Right ventricle myocardium superior (tissue), 1 donor: ENCODE measurements around the gene SPEM3. TPM values are rescaled to one million over a fixed set of nuclear protein-coding genes. Genes with fewer than 3 reads are reported as not detected.
"Not testable (repeated sequence)": the region's sequence is repeated elsewhere in the genome, so short reads cannot be mapped to it uniquely, and the experiment has no call there.

Experiments
- ATAC-seq: fragments of 200-7000 bp; cut with Tn5 transposase; one replicate; pipeline ENCODE4 v1.9.1; 2020; ENCODE audit warnings: mild to moderate bottlenecking; ENCODE audit not compliant: poor library complexity
- DNase-seq: peaks from one replicate; pipeline ENCODE4 v3.0.0-alpha.2; 2020
- intact Hi-C: fragments of 100-400 bp; cut with DNase I; formaldehyde crosslinking; loops from one replicate; pipeline ENCODE4 v1.11.2; 2022
- total RNA-seq: library from RNA; stranded (reverse); fragmentation: NEBNext Ultra II Directional; extraction: Animal tissue kit (Norgen Biotek cat#: 25700); gene quantifications from one replicate; pipeline ENCODE4 v1.2.1, GENCODE V29; 2021
- donor health status: DM: no; HTN: yes; CAD: no; lungs with severe emphysema.

Gene SPEM3
- total RNA-seq, 1 donor from 2014 or later: not detected

- DNase-seq: no peak
- intact Hi-C loops: no loop called here
- ATAC-seq: no peak
These were observed 34.1 kb downstream of the SPEM3 start for GRCh38 chr17:7462474-7463371.

DNA sequence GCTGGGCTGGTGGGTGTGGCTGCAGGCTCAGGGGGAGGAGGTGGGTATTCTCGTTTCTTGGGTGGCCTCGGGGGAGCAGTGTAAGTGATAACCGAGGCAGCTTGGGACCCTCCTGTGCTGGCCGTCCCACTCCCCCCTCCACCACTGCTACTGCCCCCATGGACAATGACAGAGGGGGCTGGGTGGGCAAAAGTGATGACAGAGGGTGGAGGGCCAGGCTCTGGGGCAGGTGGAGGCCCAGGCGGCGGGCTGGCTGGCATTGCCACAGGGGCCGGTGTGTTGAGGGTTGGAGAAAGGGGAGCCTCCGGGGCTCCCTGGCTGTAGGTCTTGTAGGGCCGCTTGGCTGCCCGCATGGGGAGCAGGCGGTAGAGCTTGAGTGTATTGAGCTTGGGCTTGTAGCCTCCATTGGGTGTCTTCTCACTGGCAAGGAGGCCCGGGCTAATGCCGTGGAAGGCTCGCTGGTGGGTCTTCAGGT lies 34.8 kb downstream of the SPEM3 start:
- DNase-seq (no peak), ATAC-seq (no peak)
- intact Hi-C loops: no loop called here

- intact Hi-C loops: no loop called here
- no peak for DNase-seq
- ATAC-seq: no peak
These were observed 35.4 kb downstream of the SPEM3 start for GRCh38 chr17:7464081-7464480.

GRCh38 chr17:7465597-7466275 lies 37.1 kb downstream of the SPEM3 start:
- intact Hi-C loops: no loop called here
- ATAC-seq (no peak), DNase-seq (no peak)

DNA sequence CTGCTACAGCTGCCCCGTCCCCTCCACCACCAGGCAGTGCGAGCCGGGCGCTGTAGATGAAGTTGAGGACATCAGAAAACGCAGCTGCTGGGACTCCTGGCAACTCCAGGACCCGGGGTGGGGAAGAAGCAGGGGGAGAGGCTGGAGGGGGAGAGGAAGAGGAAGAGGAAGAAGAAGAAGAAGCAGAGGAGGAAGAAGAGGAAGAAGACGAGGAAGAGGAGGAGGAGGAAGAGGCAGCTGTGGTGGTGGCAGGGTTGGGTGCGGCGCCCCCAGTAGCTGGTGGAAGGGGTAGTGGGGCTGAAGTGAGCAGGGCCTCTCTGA lies 37.6 kb downstream of the SPEM3 start:
- no peak for ATAC-seq
- intact Hi-C loops: no loop called here
- no peak for DNase-seq

GRCh38 chr17:7466639-7467341 lies 38.1 kb downstream of the SPEM3 start:
- DNase-seq (peak; percentile 88), ATAC-seq (peak; percentile 62)
- intact Hi-C loops: no loop called here

GRCh38 chr17:7467498-7467897 lies 38.8 kb downstream of the SPEM3 start:
- ATAC-seq: no peak
- intact Hi-C loops: no loop called here

DNA sequence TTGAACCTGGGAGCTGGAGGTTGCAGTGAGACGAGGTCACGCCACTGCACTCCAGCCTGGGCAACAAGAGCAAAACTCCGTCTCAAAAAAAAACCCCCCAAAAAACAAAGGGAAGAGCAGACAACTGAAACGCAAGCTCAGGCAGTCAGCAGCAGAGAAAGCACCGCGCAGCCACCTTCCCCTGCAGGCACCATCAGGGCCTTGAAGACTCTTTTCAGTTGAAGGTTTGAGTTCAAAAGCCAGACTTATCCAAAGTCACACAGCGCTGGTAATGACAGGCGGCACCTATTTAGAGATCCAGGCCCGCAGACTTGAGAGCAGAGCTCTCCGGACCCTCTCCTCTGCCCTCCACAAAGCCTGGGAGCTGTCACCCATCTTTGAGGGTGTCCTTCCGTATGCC lies 39.6 kb downstream of the SPEM3 start:
- intact Hi-C loops: no loop called here
- DNase-seq: no peak
- no peak for ATAC-seq

More at GRCh38 chr17:7467498-7467897, 38.8 kb downstream of the SPEM3 start:
- DNase-seq: no peak

DNA sequence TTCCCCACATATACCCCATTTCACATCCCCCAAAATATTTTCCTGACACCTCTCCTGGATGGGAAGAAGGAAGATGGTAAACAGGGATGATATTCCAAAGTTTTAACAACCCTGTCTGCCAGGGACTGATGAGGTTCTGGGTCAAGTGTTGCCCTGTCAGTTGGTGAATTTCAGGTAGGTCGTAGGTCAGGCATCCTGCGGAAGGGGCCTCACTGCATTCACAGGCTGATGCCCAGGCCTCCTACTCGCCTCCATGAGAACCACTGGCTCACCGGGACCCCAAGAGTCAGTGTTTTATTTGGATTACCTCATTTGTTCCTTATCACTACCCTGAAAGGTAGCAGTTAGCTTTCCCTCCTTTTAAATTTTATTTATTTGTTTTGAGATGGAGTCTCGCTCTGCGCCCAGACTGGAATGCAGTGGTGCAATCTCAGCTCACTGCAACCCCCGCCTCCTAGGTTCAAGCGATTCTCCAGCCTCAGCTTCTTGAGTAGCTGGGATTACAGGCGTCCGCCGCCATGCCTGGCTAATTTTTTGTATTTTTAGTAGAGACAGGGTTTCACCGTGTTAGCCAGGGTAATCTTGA lies 40.2 kb downstream of the SPEM3 start:
- intact Hi-C loops: no loop called here
- ATAC-seq (no peak), DNase-seq (no peak)

DNA sequence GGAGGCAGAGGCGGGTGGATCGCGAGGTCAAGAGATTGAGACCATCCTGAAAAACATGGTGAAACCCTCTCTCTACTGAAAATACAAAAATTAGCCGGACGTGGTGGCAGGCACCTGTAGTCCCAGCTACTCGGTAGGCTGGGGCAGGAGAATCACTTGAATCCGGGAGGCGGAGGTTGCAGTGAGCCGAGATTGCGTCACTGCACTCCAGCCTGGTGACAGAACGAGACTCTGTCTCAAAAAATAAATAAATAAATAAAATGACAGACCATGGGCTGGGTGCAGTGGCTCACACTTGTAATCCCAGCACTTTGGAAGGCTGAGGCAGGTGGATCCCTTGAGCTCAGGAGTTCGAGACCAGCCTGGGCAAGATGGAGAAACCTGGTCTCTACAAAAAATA lies 41.2 kb downstream of the SPEM3 start:
- intact Hi-C loops: not testable (repeated sequence)

GRCh38 chr17:7470457-7470973 lies 41.9 kb downstream of the SPEM3 start:
- peak; percentile 6 for DNase-seq
- ATAC-seq, intact Hi-C loops: not testable (repeated sequence)

More for the DNA sequence above, 41.2 kb downstream of the SPEM3 start:
- ATAC-seq: not testable (repeated sequence)
- peak; percentile 36 for DNase-seq

DNA sequence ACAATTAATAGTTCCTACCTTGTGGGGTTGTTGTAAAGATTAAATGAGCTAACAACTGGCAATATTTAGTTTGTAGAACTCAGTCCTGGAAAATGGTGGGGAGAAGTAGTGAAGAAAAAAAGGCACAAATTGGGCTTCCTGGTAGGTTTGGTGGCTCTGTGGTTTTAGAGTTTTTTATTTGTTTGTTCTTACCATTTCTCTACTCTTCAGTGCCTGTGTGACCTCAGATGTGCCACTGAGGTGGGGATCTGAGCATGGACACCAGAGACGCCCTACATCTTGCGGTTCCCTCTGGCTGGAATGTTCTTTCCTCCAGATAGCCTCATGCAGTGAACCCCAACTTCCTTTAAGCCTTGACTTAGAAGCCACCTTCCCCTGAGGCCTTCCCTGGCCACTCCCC lies 43.1 kb downstream of the SPEM3 start:
- no peak for DNase-seq
- intact Hi-C loops: no loop called here
- ATAC-seq: no peak

GRCh38 chr17:7474767-7475166 lies 46.1 kb downstream of the SPEM3 start:
- DNase-seq: peak; percentile 34
- ATAC-seq, intact Hi-C loops: not testable (repeated sequence)

DNA sequence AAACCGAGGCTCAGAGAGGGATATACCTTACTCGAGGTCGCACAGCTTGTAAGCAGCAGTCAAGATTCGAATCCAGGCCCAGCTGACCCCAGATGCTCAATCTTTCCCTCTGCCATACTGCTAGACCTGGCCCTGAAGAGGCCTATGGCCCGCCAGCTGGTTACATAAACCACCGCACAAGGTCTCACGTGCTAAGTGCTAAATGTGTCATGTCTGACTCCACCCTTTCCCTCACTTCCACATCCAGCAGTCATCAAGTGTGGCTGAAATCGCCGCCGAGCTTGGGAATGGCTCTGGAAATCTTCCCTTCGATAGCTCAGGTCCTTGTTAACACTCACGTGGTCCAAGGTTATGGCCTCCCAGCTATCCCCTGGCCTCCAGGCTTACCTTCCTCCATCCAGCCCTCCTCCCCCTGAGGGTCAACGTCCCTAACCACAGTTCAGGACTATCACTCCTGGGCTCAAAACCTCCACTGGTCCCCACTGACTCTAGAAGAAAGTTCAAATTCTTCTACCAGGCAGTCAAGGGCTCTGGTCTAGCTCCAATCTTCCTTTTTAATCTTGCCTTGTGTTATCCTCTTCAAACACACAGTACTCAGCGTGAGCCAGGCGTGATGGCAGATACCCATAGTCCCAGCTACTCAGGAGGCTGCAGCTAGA lies 47.2 kb downstream of the SPEM3 start:
- intact Hi-C loops: no loop called here

GRCh38 chr17:7476494-7476893 lies 47.8 kb downstream of the SPEM3 start:
- peak; percentile 2 for DNase-seq
- intact Hi-C loops: no loop called here
- no peak for ATAC-seq

More for the DNA sequence above, 47.2 kb downstream of the SPEM3 start:
- peak; percentile 73 for DNase-seq
- ATAC-seq: peak; percentile 53

- peak; percentile 33 for DNase-seq
- intact Hi-C loops: no loop called here
These were observed 48.3 kb downstream of the SPEM3 start for GRCh38 chr17:7476951-7477350.

GRCh38 chr17:7477392-7478275 lies 49.0 kb downstream of the SPEM3 start:
- peak; percentile 66 for DNase-seq
- ATAC-seq: peak; percentile 21
- intact Hi-C loops: no loop called here

More at GRCh38 chr17:7476951-7477350, 48.3 kb downstream of the SPEM3 start:
- no peak for ATAC-seq
